NCI-H1105 (cell line): ENCODE measurements around the gene NLRC5.
"Not testable (repeated sequence)": the region's sequence is repeated elsewhere in the genome, so short reads cannot be mapped to it uniquely, and the experiment has no call there.

Experiments used
- DNase-seq: peaks from one replicate; lab custom pipeline; 2025; lab: John Stamatoyannopoulos, UW

NLRC5 gene

DNA sequence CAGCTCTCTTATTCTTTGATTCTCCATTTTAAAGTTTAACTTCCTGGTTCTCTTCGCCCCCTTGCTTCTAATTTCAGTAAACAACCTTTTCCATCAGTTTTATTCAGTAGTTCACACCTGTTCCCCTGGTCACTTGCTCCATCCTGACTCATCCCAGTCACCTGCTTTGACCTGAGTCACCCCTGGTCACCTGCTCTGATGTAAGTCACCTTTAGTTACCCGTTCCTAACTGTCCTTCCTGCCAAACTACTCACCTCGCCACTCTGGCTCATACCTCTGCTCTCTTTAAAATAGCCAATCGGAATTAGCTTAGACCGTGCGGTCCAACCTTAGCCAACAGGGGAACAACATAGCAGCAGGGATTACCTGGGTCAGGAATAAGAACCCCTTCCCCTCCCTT, 4.7 kb upstream of the NLRC5 start:
- DNase-seq: no peak

DNA sequence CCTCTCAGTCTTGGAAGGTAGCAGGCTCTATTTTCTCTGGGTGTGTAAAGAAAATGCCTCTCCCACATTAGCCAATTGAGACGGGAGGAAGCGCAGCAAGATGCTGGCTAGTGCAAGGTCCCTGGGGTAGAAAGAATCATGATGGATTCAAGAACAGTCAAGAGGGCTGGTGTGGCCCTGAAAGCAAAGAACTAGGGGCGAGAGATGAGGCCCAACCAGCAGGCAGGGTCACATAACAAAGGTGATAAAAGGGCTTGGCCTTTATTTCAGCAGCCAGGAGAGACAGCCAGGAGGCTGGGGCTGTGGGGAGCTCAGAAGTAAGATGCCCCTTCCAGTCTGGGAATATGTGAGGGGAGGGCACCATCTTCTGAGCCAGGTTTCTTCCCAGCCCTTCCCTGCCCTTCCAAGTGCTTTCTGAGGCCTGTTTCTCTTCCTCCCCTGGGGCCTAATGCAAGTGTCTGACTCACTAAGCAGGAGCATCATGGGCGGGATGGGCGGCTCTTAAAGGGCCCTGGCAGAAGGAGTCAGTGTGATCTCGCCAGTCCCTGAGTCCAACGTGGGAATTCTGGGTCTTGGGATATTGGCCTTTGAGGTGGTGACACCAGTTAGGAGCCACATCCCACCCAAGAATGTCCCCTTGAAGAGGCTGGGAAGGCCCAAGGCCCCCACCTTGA, 3.9 kb upstream of the NLRC5 start:
- no peak for DNase-seq

DNA sequence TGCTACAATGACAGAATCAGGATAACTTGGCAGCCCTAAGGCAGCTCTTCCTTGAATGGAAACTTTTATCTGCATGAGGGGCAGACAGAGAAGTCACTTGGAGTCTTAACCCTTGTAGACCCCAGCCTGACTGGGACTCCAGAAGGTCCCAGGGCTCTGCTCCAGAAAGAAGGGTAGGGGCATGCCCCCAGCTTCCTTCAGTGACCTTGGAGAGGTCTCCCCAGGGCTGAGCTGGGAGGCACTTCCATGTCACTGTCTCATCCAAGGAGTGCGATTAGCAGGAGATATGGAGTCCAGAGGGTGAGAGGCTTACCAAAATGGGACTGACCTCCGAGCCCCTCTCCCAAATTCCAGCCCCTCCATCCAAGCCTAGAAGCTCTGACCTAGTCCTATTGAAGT, 3.4 kb upstream of the NLRC5 start:
- no peak for DNase-seq

DNA sequence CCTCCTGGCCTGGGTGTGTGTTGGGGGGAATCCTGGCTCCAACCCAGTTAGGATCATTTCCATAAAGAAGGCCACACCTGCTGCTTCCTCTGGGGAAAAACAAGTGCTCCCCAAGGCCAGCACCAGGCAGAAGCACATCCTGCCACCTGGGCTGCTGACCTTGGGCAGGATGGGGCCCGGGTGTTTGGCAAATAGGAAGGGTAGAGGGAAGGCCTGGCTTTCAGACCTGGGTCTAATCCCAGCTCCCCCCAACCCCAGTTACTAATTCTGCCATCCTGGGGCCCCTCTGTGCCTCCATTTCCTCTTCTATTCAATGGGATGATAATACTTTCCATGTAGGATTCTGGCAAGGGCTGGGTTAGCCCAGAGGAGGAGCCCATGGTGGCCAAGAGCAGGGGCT, 3.0 kb upstream of the NLRC5 start:
- no peak for DNase-seq

DNA sequence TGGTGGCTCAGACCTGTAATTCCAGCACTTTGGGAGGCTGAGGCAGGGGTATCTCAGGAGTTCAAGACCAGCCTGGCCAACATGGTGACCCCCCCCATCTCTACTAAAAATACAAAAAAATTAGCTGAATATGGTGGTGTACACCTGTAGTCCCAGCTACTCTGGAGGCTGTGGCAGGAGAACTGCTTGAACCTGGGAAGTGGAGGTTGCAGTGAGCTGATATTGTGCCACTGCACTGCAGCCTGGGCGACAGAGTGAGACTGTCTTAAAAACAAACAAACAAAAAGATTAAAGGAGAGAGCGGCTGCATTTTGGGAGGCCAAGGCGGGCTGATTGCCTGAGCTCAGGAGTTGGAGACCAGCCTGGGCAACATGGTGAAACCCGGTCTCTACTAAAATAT, 2.4 kb upstream of the NLRC5 start:
- not testable (repeated sequence) for DNase-seq

DNA sequence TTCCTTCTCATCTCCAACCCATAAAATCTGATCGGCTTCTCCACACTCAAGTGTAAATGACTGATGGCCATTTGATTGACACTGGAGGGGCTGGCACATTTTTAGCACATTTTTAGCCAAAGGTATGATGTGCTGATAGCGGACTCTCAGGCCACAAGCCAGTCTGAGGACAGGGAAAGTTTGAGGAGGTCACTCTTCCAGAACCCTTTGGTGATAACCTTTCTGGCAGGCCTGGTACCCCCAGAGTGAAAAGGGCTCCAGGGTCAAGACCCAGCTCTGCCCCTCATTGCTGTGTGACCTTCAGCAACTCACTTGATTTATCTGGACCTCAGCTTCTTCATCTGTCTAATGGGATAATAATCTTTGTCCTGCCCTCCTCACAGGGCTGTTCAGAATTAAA, 1.7 kb upstream of the NLRC5 start:
- no peak for DNase-seq

DNA sequence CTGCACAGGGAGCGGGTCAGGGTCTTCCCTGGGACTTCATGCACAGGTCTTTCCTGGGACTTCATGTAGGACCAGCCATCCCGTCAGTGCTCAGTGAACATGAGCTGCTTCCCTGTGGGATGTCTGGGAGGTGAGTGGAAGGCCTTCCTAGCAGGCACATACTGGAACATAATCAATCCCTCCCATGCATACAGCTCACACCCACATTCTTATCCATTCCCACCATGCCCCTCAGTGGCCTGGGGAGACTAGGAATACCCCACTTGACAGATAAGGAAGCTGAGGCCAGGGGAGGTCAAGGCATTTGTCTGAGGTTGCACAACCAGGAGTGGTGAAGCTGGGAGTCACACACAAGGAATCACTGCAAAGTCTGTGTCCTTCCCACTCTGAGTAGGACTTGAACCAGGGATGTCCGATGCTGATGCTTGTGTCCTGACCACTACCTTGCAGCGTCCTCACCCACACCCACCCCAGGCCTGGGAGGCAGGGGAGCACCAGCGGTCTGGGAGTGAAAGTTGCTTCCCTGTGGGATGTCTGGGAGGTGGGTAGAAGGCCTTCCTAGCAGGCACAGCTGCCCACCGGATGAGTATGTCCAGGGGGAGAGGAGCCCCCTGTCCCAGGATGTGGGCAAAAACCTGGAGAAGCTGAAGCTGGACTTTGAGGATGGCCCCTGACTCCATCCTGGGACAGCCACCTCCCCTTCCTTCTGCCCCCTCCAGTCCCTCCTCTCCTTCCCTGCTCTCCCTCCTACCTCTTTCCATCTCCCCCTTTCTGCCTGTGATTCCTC, 1.0 kb upstream of the NLRC5 start:
- no peak for DNase-seq

DNA sequence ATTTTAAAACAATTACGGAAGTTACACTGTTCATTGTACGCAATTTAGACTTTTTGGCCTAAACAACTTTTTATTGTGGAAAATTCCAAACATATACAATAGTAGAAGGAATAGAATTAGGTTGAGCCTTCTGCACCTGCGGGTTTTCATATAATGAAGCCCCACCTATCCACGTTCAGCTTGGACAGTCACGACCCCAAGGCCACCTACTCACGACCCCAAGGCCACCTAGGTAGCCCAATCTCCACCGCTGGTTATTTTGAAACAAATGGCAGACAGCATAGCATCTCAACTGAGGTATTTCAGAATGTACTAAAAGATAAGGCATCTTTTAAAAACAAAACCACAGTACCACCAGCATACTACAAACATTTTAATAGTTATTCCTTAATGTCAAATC, 631 bp downstream of the NLRC5 start:
- DNase-seq: no peak

DNA sequence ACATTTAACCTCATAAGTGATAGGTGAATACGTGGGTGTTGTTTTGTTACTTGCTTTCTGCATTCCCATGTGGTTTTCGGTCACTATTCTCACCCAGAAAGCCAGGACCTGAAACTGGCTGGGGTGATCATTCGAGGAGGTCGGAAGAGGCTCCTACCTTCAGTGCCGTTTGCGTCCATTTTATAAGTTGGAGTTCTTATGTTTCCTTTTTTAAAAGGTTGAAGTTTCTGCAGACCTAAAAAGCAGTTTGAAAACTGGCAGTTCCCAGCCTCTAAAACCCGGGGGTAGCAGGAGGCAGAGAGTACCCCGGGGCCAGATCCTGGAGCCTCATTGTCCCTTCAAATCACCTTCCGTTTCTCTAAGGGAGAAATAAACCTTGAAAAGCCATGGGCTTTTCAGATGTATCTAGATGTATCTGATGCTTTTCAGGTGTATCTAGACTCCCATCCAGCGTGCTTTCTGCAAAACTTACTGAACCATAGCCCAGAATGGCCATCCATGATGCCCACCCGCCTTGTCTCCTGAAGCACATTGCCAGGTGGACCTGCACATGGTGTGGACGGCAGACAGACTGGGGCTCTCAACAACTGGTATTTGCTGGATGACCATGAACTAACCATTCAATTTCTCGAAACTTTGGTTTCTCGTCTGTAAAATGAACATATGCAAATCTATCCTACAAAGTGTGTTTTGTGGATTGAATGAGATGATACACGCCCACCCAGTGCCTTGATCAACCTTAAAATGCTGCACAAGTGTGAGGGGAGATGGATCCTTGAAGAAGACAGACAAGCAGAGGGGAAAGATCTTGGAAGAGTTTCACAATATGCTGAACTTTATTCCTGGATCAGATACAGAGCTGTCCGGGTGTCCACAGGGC, 1.3 kb downstream of the NLRC5 start:
- no peak for DNase-seq

DNA sequence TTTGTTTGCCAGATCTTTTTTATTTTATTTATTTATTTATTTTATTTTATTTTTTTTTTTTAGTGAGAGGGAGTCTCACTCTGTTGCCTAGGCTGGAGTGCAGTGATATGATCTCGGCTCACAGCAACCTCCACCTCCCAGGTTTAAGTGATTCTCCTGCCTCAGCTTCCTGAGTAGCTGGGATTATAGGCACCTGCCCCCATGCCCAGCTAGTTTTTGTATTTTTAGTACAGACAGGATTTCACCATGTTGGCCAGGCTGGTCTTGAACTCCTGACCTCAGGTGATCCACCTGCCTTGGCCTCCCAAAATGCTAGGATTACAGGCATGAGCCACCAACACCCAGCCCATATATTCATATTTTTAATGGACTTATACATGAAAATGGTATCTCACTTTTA, 3.1 kb downstream of the NLRC5 start:
- DNase-seq: not testable (repeated sequence)

DNA sequence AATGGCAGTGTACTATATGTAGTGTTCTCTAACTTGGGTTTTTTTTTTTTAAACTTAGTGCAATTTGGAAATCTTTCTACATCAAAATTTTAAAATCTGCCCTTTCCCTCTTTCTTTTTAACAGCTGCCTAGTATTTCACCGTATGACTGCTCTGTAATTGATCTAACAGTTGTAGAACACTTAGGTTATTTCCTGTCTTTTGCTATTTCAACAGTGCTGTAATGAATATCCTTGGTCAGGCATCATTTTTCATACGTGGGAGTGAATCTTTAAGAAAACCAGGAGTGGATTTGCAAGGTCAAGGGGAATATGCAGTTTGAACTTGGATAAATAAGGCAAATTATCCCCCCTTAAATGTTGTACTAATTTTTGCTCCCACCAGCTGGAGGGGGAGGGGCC, 3.8 kb downstream of the NLRC5 start:
- DNase-seq: no peak

DNA sequence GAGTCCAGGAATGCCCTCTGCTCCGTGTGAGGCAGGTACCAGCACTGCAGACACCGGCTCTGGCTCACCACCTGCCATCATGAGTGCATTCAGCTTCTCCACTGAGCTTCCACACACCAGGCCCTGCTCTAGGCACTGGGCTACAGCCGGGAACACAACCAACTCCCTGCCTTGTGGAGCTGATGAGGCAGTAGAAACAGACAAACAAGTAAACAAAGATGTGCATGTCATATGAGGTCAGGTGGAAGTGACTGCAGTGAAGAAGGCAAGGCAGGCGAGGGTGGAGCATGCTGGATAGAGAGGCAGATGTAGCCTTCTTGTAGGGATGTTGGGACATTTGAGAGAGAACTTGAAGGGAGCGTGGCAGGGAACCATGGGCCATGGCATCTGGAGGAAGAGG, 5.0 kb downstream of the NLRC5 start:
- DNase-seq: no peak

DNA sequence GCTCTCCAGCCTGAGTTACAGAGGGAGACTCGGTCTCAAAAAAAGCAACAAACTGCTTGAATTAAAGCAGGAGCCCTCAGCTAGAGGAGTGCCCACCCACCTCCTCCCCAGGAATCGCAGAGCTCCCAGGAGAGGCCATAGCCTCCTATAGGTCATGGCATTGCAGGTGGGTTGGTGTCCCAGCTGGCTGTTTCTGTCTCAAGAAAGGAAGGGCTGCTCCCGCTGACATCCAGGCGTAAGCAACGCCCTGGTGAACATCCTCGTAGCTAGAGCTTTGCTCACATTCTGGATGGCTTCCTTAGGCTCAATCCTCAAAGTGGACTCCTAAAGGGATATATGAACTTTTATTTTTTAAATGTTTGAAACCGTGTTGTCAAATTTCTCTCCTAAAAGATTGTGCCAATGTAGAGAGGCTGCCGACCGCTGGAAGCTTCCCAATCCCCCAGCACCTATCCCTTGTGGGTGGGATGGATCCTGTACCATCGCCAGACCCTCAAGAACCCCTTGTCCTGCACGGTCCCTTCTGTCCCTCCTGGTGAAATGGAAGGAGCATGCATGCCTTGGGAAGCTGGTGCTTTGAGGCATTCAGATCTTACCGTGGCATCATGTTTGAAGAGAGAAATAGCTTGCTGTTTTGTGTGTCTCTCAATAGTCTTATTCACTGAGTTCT, 5.9 kb downstream of the NLRC5 start:
- DNase-seq: no peak

DNA sequence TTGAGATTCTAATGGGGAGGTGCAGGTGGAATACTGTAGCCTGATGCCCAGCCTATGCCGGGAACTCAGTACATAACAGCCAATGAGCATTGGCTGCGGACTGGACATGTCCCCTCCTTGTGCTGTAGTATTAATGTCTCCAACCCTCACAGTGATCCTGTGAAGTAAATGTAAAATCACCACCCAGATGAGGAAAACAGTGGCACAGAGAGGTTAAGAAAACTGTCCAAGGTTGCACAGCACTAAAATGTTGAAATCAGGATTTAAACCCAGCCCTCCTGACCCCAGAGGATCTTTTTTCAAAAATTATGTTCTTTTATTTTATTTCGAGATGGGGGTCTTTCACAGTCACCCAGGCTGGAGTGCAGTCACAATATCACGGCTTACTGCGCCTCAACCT, 7.9 kb downstream of the NLRC5 start:
- DNase-seq: no peak

DNA sequence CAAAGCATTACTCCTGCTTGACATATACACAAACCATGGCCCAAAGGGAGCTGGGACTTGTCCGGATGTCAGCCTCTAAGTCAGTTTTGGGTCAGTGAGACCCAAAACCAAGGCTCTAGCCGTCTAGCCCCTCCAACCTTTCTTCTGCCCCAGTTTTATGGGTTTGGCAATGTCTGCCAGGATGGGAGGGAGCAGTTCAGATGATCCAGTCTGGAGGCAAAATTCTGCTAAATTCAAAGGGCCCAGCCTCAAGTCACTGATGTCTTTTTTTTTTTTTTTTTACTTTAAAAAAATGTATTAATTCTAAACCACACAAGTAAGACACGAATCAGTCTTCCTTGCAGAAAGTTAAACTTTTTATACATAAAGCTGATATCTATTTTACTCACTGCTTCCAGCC, 8.6 kb downstream of the NLRC5 start:
- DNase-seq: no peak

DNA sequence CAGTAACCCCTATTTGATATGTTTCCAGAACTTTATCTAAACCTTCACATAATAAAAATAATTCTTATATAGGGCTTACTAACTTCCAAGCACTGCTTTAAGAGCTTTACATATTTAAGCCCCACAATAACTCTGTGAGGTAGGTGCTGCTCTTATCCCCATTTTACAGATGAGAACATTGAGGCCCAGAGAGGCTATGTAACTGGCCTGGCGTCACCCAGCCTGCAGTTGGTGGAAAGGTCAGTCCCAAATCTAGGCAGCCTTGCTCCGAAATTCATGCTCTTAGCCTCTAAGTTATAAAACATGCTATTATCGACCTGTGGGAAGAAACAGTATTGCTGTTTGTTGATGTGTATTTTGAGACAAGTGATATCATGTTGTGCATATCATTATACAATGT, 9.0 kb downstream of the NLRC5 start:
- no peak for DNase-seq

DNA sequence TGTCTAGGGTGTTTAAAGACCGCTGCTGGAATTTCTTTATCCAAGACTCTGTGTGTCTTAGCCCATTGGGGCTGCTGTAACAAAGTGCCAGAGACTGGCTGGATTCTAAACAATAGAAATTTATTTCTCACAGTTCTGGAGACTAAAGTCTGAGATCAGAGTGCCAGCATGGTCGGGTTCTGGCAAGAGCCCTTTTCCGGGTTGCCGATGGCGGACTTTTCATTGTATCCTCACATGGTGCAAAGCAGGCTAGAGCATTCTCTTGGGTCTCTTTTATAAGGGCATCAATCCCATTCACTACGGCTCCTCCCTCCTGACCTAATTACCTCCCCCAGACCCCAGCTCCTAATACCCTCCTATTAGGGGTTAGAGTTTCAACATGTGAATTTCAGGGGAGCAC, 9.5 kb downstream of the NLRC5 start:
- DNase-seq: no peak

DNA sequence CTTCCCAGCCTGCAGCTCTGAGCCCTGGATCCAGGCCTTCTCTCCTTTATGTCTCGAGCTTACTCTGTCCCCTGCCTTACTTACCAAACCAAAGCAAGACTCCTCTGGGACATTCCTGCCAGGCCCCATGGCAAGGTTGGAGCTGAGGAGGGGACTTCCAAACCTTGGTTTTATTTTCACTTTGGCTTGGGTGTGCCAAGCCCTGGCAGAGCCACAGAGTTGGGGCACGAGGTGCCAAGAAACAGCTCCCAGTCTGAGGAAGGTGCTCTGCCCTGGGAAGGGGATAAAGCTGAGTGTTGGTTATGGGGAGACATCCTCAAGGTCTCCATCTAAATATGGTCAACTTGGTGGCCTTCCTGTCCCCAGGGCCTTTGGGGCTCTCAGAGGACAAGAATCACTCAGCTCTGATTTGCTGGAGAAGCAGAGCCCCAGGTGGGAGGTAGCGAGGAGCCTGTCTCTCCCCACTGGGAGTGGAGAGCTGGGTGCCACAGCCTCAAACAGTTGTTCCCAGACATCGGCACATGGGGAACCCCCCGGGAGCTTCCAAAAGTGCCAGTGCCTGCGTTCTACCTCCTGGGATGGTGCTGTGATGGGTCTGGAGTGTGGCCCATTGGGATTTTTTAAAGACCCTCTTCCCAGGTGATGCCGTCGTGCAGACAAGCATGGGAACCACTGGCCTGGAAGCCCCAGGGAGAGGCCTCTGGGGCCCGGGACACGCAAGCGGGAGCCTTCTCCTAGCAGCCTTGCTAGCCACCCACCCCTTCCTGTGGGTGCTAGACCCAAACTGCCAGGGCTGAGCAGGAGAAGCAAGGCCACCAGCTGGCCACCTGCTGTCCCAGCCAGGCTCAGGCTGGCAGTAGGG, 10.3 kb downstream of the NLRC5 start:
- no peak for DNase-seq

DNA sequence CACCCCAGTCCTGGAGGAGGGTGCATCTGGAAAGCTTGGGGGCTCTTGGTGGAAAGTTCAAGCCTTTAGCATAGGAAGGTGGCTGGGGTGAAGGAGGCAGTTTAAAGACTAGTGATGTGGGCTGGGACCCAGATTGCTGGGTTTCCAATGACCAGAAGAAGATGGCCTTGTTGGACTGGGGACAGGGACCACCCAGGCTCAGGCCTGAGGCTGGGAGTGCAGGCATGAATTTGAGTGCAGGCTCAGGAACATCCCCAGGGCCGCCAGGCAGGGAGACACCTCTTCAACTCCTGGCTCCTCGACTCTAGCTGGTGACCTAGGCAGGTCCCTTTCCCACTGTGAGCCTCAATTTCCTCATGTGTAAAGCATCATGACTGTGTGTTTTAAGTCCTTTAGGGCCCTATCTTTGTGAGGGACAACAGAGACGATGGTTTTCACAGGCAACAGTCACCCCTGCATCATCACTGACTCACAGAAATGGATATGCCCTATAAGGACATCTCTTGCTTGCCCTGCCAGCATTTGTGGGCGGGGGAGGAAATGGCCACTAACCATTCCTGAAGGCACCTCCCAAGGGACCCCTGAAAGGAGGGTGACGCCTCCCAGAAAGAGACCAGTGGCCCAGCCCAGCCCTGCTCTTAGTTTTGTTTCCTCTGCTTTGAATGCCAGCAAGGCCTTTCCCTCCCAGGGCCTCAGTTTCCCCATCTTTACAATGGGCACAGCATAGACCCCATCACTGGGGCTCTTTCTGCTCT, 11.1 kb downstream of the NLRC5 start:
- no peak for DNase-seq

DNA sequence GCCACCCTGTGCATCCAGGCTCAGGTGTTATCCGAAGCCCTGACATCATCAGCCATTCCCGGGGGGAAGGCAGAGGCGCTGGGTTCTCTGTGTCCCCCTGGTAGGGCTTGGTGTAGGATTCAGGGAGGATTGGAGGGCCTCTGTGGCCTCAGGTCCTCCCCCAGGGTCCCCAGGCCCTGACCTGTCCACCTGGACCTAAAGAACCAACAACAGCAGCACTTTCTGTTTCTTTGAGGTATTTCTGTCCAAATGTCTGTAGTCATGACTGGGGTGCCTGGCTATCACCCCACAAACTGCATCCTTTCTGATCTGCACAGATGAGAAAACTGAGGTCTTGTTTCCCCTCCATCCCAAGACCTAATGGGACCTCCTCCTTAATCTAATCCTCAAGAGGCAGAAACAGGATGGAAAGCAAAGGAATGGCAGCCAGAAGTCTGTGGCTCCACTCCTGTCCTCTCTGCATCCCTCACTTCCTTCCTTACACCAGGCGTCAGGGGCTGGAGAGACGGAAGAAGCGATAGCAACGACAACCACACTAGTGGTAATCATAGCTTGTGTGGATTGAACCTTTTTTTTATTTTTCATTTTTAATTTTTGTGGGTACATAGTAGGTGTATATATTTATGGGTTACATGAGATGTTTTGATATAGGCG, 11.8 kb downstream of the NLRC5 start:
- no peak for DNase-seq
